BE2C (cell line): ENCODE results near the gene EPG5.

Experiments
- DNase-seq: peaks from one replicate; pipeline ENCODE4 v3.0.0-alpha.2; 2020
- H3K27me3 ChIP-seq: fragments of 250-450 bp; sonication (Bioruptor Pico); 2 replicates; pipeline ENCODE4 v1.5.1; 2020; ENCODE audit warnings: mild to moderate bottlenecking
- H3K36me3 ChIP-seq: fragments of 250-450 bp; sonication (Bioruptor Pico); 2 replicates; pipeline ENCODE4 v1.5.1; 2020; ENCODE audit warnings: mild to moderate bottlenecking
- H3K4me1 ChIP-seq: fragments of 250-450 bp; sonication (Bioruptor Pico); 2 replicates; pipeline ENCODE4 v1.5.1; 2020
- H3K4me3 ChIP-seq: 2 replicates; pipeline ENCODE4 v1.5.1; 2011; ENCODE audit warnings: low read depth, low read length
- H3K9me3 ChIP-seq: fragments of 250-450 bp; sonication (Bioruptor Pico); 2 replicates; pipeline ENCODE4 v1.5.1; 2020
- CTCF ChIP-seq: IDR thresholded peaks from 2 replicates; pipeline ENCODE4 v1.5.1; 2012; ENCODE audit warnings: mild to moderate bottlenecking, low read depth, low read length

Gene EPG5

GRCh38 chr18:45847119-45847518 lies 120.0 kb downstream of the EPG5 start:
- no peaks in the 10 kb centered on the region for H3K4me1 ChIP-seq
- TF ChIP-seq CTCF = no peak
- no peak overlapping the region for H3K4me3 ChIP-seq
- H3K36me3 ChIP-seq = no peaks in the 10 kb centered on the region
- no peaks in the 10 kb centered on the region for H3K9me3 ChIP-seq
- DNase-seq = no peak
- H3K27me3 ChIP-seq = no peaks in the 10 kb centered on the region

- no peaks in the 10 kb centered on the region for H3K4me1 ChIP-seq
- no peak overlapping the region for H3K4me3 ChIP-seq
- no peak for TF ChIP-seq CTCF
- no peak for DNase-seq
- no peaks in the 10 kb centered on the region for H3K36me3 ChIP-seq
- no peaks in the 10 kb centered on the region for H3K27me3 ChIP-seq
- H3K9me3 ChIP-seq = no peaks in the 10 kb centered on the region
These were observed 121.7 kb downstream of the EPG5 start for GRCh38 chr18:45845410-45845809.

- no peak for DNase-seq
- Histone ChIP-seq H3K4me3 (no peak overlapping the region), H3K27me3 (peaks cover under 1% of the 10 kb centered on the region; the same call in 1 of the 2 replicates), H3K4me1 (no peaks in the 10 kb centered on the region), H3K9me3 (no peaks in the 10 kb centered on the region), H3K36me3 (no peaks in the 10 kb centered on the region)
- no peak for TF ChIP-seq CTCF
These were observed 122.2 kb downstream of the EPG5 start for GRCh38 chr18:45844938-45845337.

GRCh38 chr18:45843019-45843418 lies 124.1 kb downstream of the EPG5 start:
- Histone ChIP-seq H3K36me3 (no peaks in the 10 kb centered on the region), H3K27me3 (peaks cover 20% of the 10 kb centered on the region), H3K4me3 (no peak overlapping the region), H3K4me1 (no peaks in the 10 kb centered on the region), H3K9me3 (no peaks in the 10 kb centered on the region)
- no peak for TF ChIP-seq CTCF
- DNase-seq = no peak

GRCh38 chr18:45841765-45842442 lies 125.2 kb downstream of the EPG5 start:
- DNase-seq = no peak
- Histone ChIP-seq H3K36me3 (no peaks in the 10 kb centered on the region), H3K27me3 (peaks cover 31% of the 10 kb centered on the region), H3K4me1 (no peaks in the 10 kb centered on the region), H3K4me3 (no peak overlapping the region), H3K9me3 (no peaks in the 10 kb centered on the region)
- TF ChIP-seq CTCF = no peak

- no peaks in the 10 kb centered on the region for H3K4me1 ChIP-seq
- no peaks in the 10 kb centered on the region for H3K9me3 ChIP-seq
- H3K36me3 ChIP-seq = no peaks in the 10 kb centered on the region
- TF ChIP-seq CTCF = no peak
- H3K27me3 ChIP-seq = peaks cover 38% of the 10 kb centered on the region
- no peak overlapping the region for H3K4me3 ChIP-seq
- DNase-seq = no peak
These were observed 125.9 kb downstream of the EPG5 start for GRCh38 chr18:45841060-45841764.
